K562 (cell line): ENCODE results near the gene KCNQ5. TPM values are rescaled to one million over a fixed set of nuclear protein-coding genes. Genes with fewer than 3 reads are reported as not detected.

ENCODE experiments used
- ATAC-seq: fragments of 200-7000 bp; cut with Tn5 transposase; 3 replicates; pipeline ENCODE4 v1.9.1; 2020; ENCODE audit warnings: moderate library complexity
- BruUV-seq: library from RNA; stranded (reverse); fragments of 400-500 nt; replicated peaks from 2 replicates; lab custom pipeline; 2021; lab: Mats Ljungman, UMichigan
- CTCF ChIA-PET: fragments of 300-600 bp; formaldehyde crosslinking; extraction: SDS; loops from one replicate; lab custom pipeline; 2021; ENCODE audit warnings: low intra/inter-chr PET ratio; lab: Yijun Ruan, JAX
- POLR2A ChIA-PET: fragments of 300-600, 350-650 bp; sonication (Branson Sonifier 250); formaldehyde crosslinking; extraction: SDS; loops from one replicate; lab custom pipeline; 2021; ENCODE audit warnings: antibody characterized with exemption, inconsistent platforms; lab: Yijun Ruan, JAX
- DNase-seq, 4 experiments: peaks; one replicate each; pipeline versions ENCODE4 v3.0.0 to v3.0.0-alpha.2; 2011 to 2018; ENCODE audit warnings: low spot score in 3 of 4, mixed read lengths in 3 of 4; ENCODE audit errors: extremely low read depth in 1 of 4
- FAIRE-seq: peaks from 2 replicates; lab custom pipeline; 2011; peaks lifted over from hg19 to GRCh38; lab: Jason Lieb, UNC
- H2AFZ ChIP-seq: 2 replicates; pipeline ENCODE4 v1.6.0; 2011; ENCODE audit warnings: low read depth, low read length, control low read depth, inconsistent platforms
- H3K27ac ChIP-seq: fragments of 200-600 bp; 3 replicates; pipeline ENCODE4 v1.8.0; 2011; ENCODE audit warnings: low read depth, mild to moderate bottlenecking, control low read depth, inconsistent platforms, low read length, moderate library complexity, mixed read lengths; ENCODE audit errors: extremely low read depth
- H3K27me3 ChIP-seq, 2 experiments: fragments of 300-600 bp in 1 of 2; 2 replicates in 1 of 2; 3 replicates in 1 of 2; pipeline versions ENCODE4 v1.6.0 to v1.8.0; 2011; ENCODE audit warnings: inconsistent platforms in 2 of 2, low read length in 2 of 2, mild to moderate bottlenecking in 1 of 2, mixed read lengths in 1 of 2, moderate library complexity in 1 of 2; ENCODE audit not compliant: control insufficient read depth in 2 of 2, insufficient read depth in 2 of 2
- H3K36me3 ChIP-seq: fragments of 300-600 bp; 3 replicates; pipeline ENCODE4 v1.8.0; 2011; ENCODE audit warnings: mild to moderate bottlenecking, low read length, inconsistent platforms; ENCODE audit not compliant: control insufficient read depth, insufficient read depth
- H3K4me1 ChIP-seq, 2 experiments: fragments of 200-600 bp in 1 of 2; replicated peaks in 1 of 2; 2 replicates in 1 of 2; 3 replicates in 1 of 2; pipeline versions ENCODE4 v1.5.1 to v1.8.0; 2011; ENCODE audit warnings: inconsistent platforms in 2 of 2, low read length in 2 of 2, mild to moderate bottlenecking in 1 of 2, mixed read lengths in 1 of 2, moderate library complexity in 1 of 2; ENCODE audit not compliant: control insufficient read depth in 2 of 2, insufficient read depth in 2 of 2
- H3K4me2 ChIP-seq: 2 replicates; pipeline ENCODE4 v1.6.1; 2011; ENCODE audit warnings: low read length, control low read depth, inconsistent platforms, mixed read lengths; ENCODE audit not compliant: insufficient read depth
- H3K4me3 ChIP-seq: fragments of 200-600 bp; sonication (generic), shearing (Covaris generic); 2 replicates; pipeline ENCODE4 v1.5.1; 2016; ENCODE audit warnings: control low read depth, inconsistent platforms
- H3K79me2 ChIP-seq: fragments of 200-600 bp; 3 replicates; pipeline ENCODE4 v1.8.0; 2011; ENCODE audit warnings: low read length, inconsistent platforms; ENCODE audit not compliant: control insufficient read depth, insufficient read depth
- H3K9ac ChIP-seq, 2 experiments: 2 replicates each; pipeline versions ENCODE4 v1.6.0 to v1.6.1; 2011; ENCODE audit warnings: low read depth in 2 of 2, low read length in 2 of 2, control low read depth in 1 of 2, inconsistent platforms in 1 of 2, mild to moderate bottlenecking in 1 of 2, mixed read lengths in 1 of 2; ENCODE audit not compliant: insufficient read depth in 1 of 2
- H3K9me1 ChIP-seq: one replicate; pipeline ENCODE4 v1.6.0; 2011; ENCODE audit warnings: inconsistent platforms, mild to moderate bottlenecking, low read length, moderate library complexity; ENCODE audit not compliant: control insufficient read depth, insufficient read depth
- H3K9me3 ChIP-seq: replicated peaks from 2 replicates; pipeline ENCODE4 v1.5.1; 2011; ENCODE audit warnings: low read depth, low read length, inconsistent platforms; ENCODE audit not compliant: control insufficient read depth, insufficient read depth
- H4K20me1 ChIP-seq: replicated peaks from 2 replicates; pipeline ENCODE4 v1.6.1; 2011; ENCODE audit warnings: low read length, inconsistent platforms, mixed read lengths; ENCODE audit not compliant: control insufficient read depth, insufficient read depth
- BRF1 ChIP-seq: IDR thresholded peaks from 3 replicates; pipeline ENCODE4 v1.6.1; 2011; ENCODE audit warnings: borderline replicate concordance, mild to moderate bottlenecking; ENCODE audit not compliant: insufficient read length; ENCODE audit errors: extremely low read depth
- CAMTA2 ChIP-seq: fragments of 250-450 bp; sonication (Bioruptor Pico); conservative IDR thresholded peaks from 2 replicates; pipeline ENCODE4 v1.5.1; 2022
- CBFA2T2 ChIP-seq: fragments of 450-650 bp; conservative IDR thresholded peaks from 2 replicates; pipeline ENCODE4 v1.6.1; 2017; ENCODE audit warnings: mild to moderate bottlenecking
- CBX3 ChIP-seq, 2 experiments: IDR thresholded peaks; 1 replicate in 1 of 2; 2 replicates in 1 of 2; pipeline ENCODE4 v1.6.1; 2012; ENCODE audit warnings: inconsistent platforms in 2 of 2, low read length in 2 of 2, borderline replicate concordance in 1 of 2, control low read depth in 1 of 2
- DDX20 ChIP-seq: fragments of 450-650 bp; IDR thresholded peaks from 2 replicates; pipeline ENCODE4 v1.6.1; 2016; ENCODE audit warnings: missing genetic modification characterization, low read depth, mild to moderate bottlenecking, missing compliant biosample characterization, moderate library complexity
- ERF ChIP-seq: fragments of 450-650 bp; formaldehyde crosslinking; IDR thresholded peaks from 2 replicates; pipeline ENCODE4 v1.4.0; 2020; ENCODE audit warnings: mild to moderate bottlenecking, mixed read lengths
- FOS ChIP-seq: IDR thresholded peaks from 3 replicates; pipeline ENCODE4 v1.6.1; 2011; ENCODE audit not compliant: insufficient read length; ENCODE audit errors: extremely low read depth
- MYC ChIP-seq, 2 experiments: fragments of 250-450 bp in 1 of 2; sonication (Bioruptor Pico) in 1 of 2; IDR thresholded peaks; 2 replicates each; pipeline versions ENCODE4 v1.5.1 to v1.6.1; 2012 to 2021; ENCODE audit warnings: low read depth in 2 of 2, borderline replicate concordance in 1 of 2, improper control_type of control experiment in 1 of 2, low read length in 1 of 2, mild to moderate bottlenecking in 1 of 2, moderate library complexity in 1 of 2
- TAF1 ChIP-seq: IDR thresholded peaks from 2 replicates; pipeline ENCODE4 v1.6.1; 2011; ENCODE audit warnings: mild to moderate bottlenecking, low read length, moderate library complexity; ENCODE audit not compliant: insufficient read depth, control insufficient read depth, severe bottlenecking; ENCODE audit errors: extremely low read depth
- ZNF324 ChIP-seq: fragments of 250-450 bp; sonication (Bioruptor Pico); IDR thresholded peaks from 2 replicates; pipeline ENCODE4 v1.4.0; 2020; ENCODE audit warnings: mild to moderate bottlenecking
- ZSCAN32 ChIP-seq: fragments of 450-650 bp; formaldehyde crosslinking; IDR thresholded peaks from 2 replicates; pipeline ENCODE4 v1.4.0; 2020; ENCODE audit warnings: mild to moderate bottlenecking, moderate library complexity
- WGBS: fragments of 100-300 bp; shearing (Covaris generic); methylation state at CpG from one replicate; pipeline ENCODE4 v1.1.6; 2016; ENCODE audit warnings: low coverage, mixed read lengths; ENCODE audit not compliant: insufficient coverage; ENCODE audit errors: missing lambda C conversion rate; 5-methylcytosine and 5-hydroxymethylcytosine counted together
- in situ Hi-C: fragments of 300-500 bp; cut with MboI; formaldehyde crosslinking; loops from 4 replicates; pipeline ENCODE4 v1.15.0; 2018; ENCODE audit warnings: inconsistent platforms, mixed read lengths
- intact Hi-C: fragments of 100-400 bp; cut with micrococcal nuclease; formaldehyde crosslinking; loops from 2 replicates; pipeline ENCODE4 v1.14.2; 2022
- polyA plus RNA-seq, 8 experiments: library from polyadenylated mRNA; depleted of rRNA in 4 of 8; stranded (reverse) in 5 of 8; unstranded in 3 of 8; fragments of >200 nt; fragmentation: Nextera tagmentation in 2 of 8; fragmentation: Illumina TruSeq in 1 of 8; extraction: Ambion mirVana in 2 of 8; extraction: Trizol in 1 of 8; gene quantifications; 2 replicates each; pipeline versions ENCODE4 v1.2.1 to v1.2.3, GENCODE V29; 2011 to 2014; ENCODE audit warnings: inconsistent platforms in 1 of 8, missing spikeins in 1 of 8
- total RNA-seq, 7 experiments: library from RNA; depleted of rRNA in 6 of 7; stranded (reverse); fragments of >200 nt in 6 of 7; fragmentation: Illumina TruSeq in 2 of 7; extraction: Trizol in 2 of 7; gene quantifications; 2 replicates each; pipeline versions ENCODE4 v1.2.1 to v1.2.3, GENCODE V29; 2011 to 2021; ENCODE audit warnings: low replicate concordance in 1 of 7
- TF ChIP-seq, protein P1 (sequence below), 3 experiments: fragments of 200-800 bp in 1 of 3; sonication (Bioruptor generic) in 1 of 3; sonication (generic) in 1 of 3; formaldehyde crosslinking in 1 of 3; IDR thresholded peaks; 2 replicates each; pipeline versions ENCODE4 v1.6.1 to v1.8.0; 2016 to 2022; ENCODE audit warnings: mild to moderate bottlenecking in 2 of 3, missing compliant biosample characterization in 2 of 3, missing genetic modification characterization in 2 of 3, missing genetic modification reagents in 1 of 3
- TF ChIP-seq, protein P2 (sequence below): fragments of 250-450 bp; sonication (Bioruptor Pico); IDR thresholded peaks from 2 replicates; pipeline ENCODE4 v1.8.0; 2021; ENCODE audit warnings: moderate library complexity, mild to moderate bottlenecking, inconsistent platforms
- TF ChIP-seq, protein P3 (sequence below): sonication (generic); formaldehyde crosslinking; IDR thresholded peaks from 2 replicates; pipeline ENCODE4 v1.8.1; 2023; ENCODE audit warnings: mild to moderate bottlenecking, missing genetic modification reagents

The KCNQ5 gene
- total and polyA plus RNA-seq, 9 of the 15 experiments (the other 6 are each of a cell fraction or from before 2014, with no cell fraction given): 0.31 to 5.9 (median 2.6) TPM

DNA sequence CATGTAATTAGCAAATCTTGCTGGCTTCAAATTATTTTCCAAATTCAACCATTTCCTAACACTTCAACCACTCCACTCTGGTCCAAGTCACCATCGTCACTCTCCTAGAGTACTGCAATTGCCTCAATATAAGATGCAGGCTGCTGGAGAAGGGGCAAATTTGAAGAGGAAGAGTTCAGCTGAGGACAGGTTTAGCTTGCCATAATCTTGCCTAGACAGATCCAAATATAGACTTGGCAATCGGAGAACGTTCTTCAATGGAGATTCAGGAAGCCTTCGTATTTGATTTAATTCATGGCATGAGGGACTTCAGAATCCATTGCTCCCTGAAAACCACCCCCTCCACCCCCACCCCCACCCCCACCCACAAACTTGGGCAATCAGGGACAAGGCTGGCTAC is 618.9 kb downstream of the KCNQ5 start:
- H3K36me3 ChIP-seq: no peaks in the 10 kb centered on the region
- H3K4me1 ChIP-seq: no peaks in the 10 kb centered on the region
- WGBS: 3% methylated on average over 2 of the region's 4 CpGs
- in situ Hi-C loops: no loop called here
- TF ChIP-seq, protein P1, sequence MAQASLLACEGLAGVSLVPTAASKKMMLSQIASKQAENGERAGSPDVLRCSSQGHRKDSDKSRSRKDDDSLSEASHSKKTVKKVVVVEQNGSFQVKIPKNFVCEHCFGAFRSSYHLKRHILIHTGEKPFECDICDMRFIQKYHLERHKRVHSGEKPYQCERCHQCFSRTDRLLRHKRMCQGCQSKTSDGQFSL (CRISPR knock-in tag; IDR thresholded peaks at IDR 0.05): no peak
- TF ChIP-seq, protein P1 (tag; IDR thresholded peaks at IDR 0.05): no peak
- TF ChIP-seq ZSCAN32 (no peak), BRF1 (no peak), MYC (IDR thresholded peaks at IDR 0.05; ENCODE audit: low read depth, low read length) (no peak), MYC (CRISPR knock-in tag; IDR thresholded peaks at IDR 0.05; ENCODE audit: borderline replicate concordance, low read depth) (no peak), CAMTA2 (no peak), ZNF324 (CRISPR knock-in tag) (no peak), TAF1 (no peak), ERF (CRISPR knock-in tag) (no peak), CBFA2T2 (no peak), DDX20 (tag) (no peak), FOS (no peak), CBX3 (IDR thresholded peaks at IDR 0.05; ENCODE audit: borderline replicate concordance in 1 of 2, low read length in 2 of 2) (no peak)
- TF ChIP-seq, protein P2, sequence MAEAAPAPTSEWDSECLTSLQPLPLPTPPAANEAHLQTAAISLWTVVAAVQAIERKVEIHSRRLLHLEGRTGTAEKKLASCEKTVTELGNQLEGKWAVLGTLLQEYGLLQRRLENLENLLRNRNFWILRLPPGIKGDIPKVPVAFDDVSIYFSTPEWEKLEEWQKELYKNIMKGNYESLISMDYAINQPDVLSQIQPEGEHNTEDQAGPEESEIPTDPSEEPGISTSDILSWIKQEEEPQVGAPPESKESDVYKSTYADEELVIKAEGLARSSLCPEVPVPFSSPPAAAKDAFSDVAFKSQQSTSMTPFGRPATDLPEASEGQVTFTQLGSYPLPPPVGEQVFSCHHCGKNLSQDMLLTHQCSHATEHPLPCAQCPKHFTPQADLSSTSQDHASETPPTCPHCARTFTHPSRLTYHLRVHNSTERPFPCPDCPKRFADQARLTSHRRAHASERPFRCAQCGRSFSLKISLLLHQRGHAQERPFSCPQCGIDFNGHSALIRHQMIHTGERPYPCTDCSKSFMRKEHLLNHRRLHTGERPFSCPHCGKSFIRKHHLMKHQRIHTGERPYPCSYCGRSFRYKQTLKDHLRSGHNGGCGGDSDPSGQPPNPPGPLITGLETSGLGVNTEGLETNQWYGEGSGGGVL: no peak
- TF ChIP-seq, protein P3, sequence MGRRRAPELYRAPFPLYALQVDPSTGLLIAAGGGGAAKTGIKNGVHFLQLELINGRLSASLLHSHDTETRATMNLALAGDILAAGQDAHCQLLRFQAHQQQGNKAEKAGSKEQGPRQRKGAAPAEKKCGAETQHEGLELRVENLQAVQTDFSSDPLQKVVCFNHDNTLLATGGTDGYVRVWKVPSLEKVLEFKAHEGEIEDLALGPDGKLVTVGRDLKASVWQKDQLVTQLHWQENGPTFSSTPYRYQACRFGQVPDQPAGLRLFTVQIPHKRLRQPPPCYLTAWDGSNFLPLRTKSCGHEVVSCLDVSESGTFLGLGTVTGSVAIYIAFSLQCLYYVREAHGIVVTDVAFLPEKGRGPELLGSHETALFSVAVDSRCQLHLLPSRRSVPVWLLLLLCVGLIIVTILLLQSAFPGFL (CRISPR knock-in tag): no peak
- no peaks in the 10 kb centered on the region for H4K20me1 ChIP-seq
- H2AFZ ChIP-seq: no peak overlapping the region
- no peak overlapping the region for H3K27ac ChIP-seq
- H3K9ac ChIP-seq: no peak overlapping the region
- H3K4me3 ChIP-seq: no peak overlapping the region
- FAIRE-seq (no peak), ATAC-seq (no peak), DNase-seq (no peak)
- ChIA-PET POLR2A (no interaction called here), CTCF (no interaction called here)
- no peaks in the 10 kb centered on the region for H3K9me1 ChIP-seq
- BruUV-seq: no TSS peak
- no peak overlapping the region for H3K4me2 ChIP-seq
- intact Hi-C loops: no loop called here
- H3K9me3 ChIP-seq: no peaks in the 10 kb centered on the region
- peaks cover 16 to 18% of the 10 kb centered on the region in 2 experiments; a peak in 4 of 5 replicates for H3K27me3 ChIP-seq
- H3K79me2 ChIP-seq: no peaks in the 10 kb centered on the region
